Subcutaneous abdominal adipose tissue (tissue), 5 donors: Measurements from ENCODE around the gene CCL27.
A peak's percentile ranks its signal among the peaks of the same experiment; 100 is the strongest.
"Not testable (repeated sequence)": the region's sequence is repeated elsewhere in the genome, so short reads cannot be mapped to it uniquely, and the experiment has no call there.

ENCODE experiments used
- H3K27ac ChIP-seq: one replicate; pipeline ENCODE4 v1.7.0; 2013; ENCODE audit warnings: low read depth, mild to moderate bottlenecking, inconsistent platforms, low read length, moderate library complexity
- H3K27me3 ChIP-seq, 5 donors: one replicate each; pipeline ENCODE4 v1.7.0; 2013; ENCODE audit warnings: low read length in 5 of 5, inconsistent platforms in 1 of 5; ENCODE audit not compliant: control insufficient read depth in 5 of 5, insufficient read depth in 4 of 5
- H3K36me3 ChIP-seq, 5 donors: one replicate each; pipeline ENCODE4 v1.7.0; 2013; ENCODE audit warnings: low read length in 5 of 5; ENCODE audit not compliant: control insufficient read depth in 5 of 5, insufficient read depth in 5 of 5
- H3K4me1 ChIP-seq, 5 donors: one replicate each; pipeline ENCODE4 v1.7.0; 2013; ENCODE audit warnings: low read length in 5 of 5, mild to moderate bottlenecking in 3 of 5, moderate library complexity in 1 of 5; ENCODE audit not compliant: control insufficient read depth in 5 of 5, insufficient read depth in 5 of 5
- H3K4me3 ChIP-seq, 5 donors: one replicate each; pipeline ENCODE4 v1.7.0; 2013; ENCODE audit warnings: low read length in 5 of 5, low read depth in 1 of 5
- H3K9ac ChIP-seq, 5 donors: one replicate each; pipeline ENCODE4 v1.7.0; 2013; ENCODE audit warnings: low read length in 5 of 5, mild to moderate bottlenecking in 4 of 5, moderate library complexity in 3 of 5
- H3K9me3 ChIP-seq, 5 donors: one replicate each; pipeline ENCODE4 v1.7.0; 2013; ENCODE audit warnings: low read length in 5 of 5; ENCODE audit not compliant: control insufficient read depth in 5 of 5
- donor health status: healthy.
- donor health status: healthy.
- donor health status: healthy.
- donor health status: healthy.
- donor health status: healthy.

CCL27 gene

DNA sequence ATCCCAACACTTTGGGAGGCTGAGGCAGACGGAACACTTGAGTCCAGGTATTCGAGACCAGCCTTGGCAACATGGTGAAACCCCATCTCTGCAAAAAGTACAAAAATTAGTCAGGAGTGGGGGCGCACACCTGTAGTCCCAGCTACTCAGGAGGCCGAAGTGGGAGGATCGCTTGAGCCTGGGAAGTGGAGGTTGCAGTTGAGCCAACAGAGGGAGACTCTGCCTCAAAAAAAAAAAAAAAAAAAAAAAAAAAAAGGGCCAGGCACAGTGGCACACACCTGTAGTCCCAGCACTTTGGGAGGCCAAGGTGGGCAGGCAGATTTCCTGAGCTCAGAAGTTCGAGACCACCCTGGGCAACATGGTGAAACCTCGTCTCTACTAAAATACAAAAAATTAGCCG lies 23.1 kb downstream of the CCL27 start:
- H3K27ac ChIP-seq, H3K27me3 ChIP-seq, H3K4me3 ChIP-seq, H3K36me3 ChIP-seq, H3K9ac ChIP-seq, H3K9me3 ChIP-seq: not testable (repeated sequence)
- H3K4me1 ChIP-seq = peaks cover 2 to 26% (median 25%) of the 10 kb centered on the region in 5 donors

GRCh38 chr9:34638138-34638445 lies 24.4 kb downstream of the CCL27 start:
- no peaks in the 10 kb centered on the region for H3K27me3 ChIP-seq
- peak overlapping the region; percentile 73 to 92 (median 84) for H3K4me3 ChIP-seq
- peaks cover 2 to 26% (median 25%) of the 10 kb centered on the region in 5 donors for H3K4me1 ChIP-seq
- H3K27ac ChIP-seq = peak overlapping the region; percentile 60
- peak overlapping the region; percentile 73 to 89 (median 86) for H3K9ac ChIP-seq
- peaks cover 0 to 10% (median 8%) of the 10 kb centered on the region in 5 donors for H3K36me3 ChIP-seq
- no peaks in the 10 kb centered on the region for H3K9me3 ChIP-seq

DNA sequence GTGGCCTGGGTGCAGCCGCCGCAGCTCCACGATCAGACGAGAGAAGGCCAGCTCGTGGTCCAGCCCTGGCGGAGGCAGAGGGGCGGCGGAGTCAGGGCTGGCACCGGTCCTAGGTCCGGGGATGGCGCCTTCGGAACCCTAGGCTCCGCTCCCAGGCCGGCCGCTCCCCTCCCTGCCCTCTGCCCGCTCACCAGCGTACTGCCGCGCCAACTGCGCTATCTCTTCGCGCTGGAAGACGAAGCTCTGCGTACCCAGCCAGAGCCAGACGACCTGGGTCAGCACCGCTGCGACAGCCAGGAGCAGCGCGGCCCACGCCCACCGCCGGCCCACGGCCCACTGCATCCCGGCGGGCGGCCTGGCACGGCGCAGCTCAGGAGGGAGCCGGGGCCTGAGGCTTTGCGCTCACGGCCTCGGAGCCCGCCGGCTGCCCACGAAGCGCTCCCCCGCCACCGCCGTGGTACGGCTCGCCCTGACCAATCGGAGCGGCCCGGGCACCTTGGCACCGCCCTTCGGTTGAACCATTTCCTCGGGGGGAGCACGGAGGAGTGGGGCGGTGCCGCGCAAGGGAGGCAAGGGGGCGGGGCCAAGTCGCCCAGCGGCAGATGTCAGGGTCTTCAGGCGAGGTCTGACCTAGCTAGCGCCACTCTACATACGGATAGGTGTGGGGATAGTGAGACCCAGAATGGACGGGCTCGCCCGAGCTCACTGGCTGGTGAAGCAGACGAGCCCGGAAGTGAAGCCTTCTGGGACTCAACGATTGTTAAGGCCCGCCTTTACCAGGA lies 24.9 kb downstream of the CCL27 start, which contains the start of gene SIGMAR1:
Gene SIGMAR1 (minus strand): TSS at position 432 of the 782 bp plus-strand sequence. CDS start 90 bp downstream, at position 342.
- no peaks in the 10 kb centered on the region for H3K9me3 ChIP-seq
- H3K27ac ChIP-seq = peak within 1 kb of the TSS; percentile 60
- no peaks in the 10 kb centered on the region for H3K27me3 ChIP-seq
- peaks cover 0 to 10% (median 8%) of the 10 kb centered on the region in 5 donors for H3K36me3 ChIP-seq
- peak within 1 kb of the TSS; percentile 73 to 92 (median 84) for H3K4me3 ChIP-seq
- H3K4me1 ChIP-seq = peaks cover 2 to 26% (median 25%) of the 10 kb centered on the region in 5 donors
- H3K9ac ChIP-seq = peak within 1 kb of the TSS; percentile 73 to 89 (median 86)

GRCh38 chr9:34636791-34637355 lies 25.6 kb downstream of the CCL27 start:
- H3K9me3 ChIP-seq = no peaks in the 10 kb centered on the region
- H3K4me3 ChIP-seq = peak overlapping the region; percentile 68 to 92 (median 79)
- no peaks in the 10 kb centered on the region for H3K27me3 ChIP-seq
- peak overlapping the region; percentile 16 for H3K27ac ChIP-seq
- H3K9ac ChIP-seq = peak overlapping the region in 4 of 5 donors; percentile 75 to 88 (median 86)
- H3K36me3 ChIP-seq = peaks cover 0 to 10% (median 8%) of the 10 kb centered on the region in 5 donors
- peaks cover 2 to 26% (median 25%) of the 10 kb centered on the region in 5 donors for H3K4me1 ChIP-seq

- Histone ChIP-seq H3K4me3 (no peak overlapping the region), H3K27me3 (peaks cover 0 to 4% (median 3%) of the 10 kb centered on the region in 5 donors), H3K9me3 (no peaks in the 10 kb centered on the region), H3K9ac (peak overlapping the region in 1 of 5 donors; percentile 16), H3K4me1 (peaks cover 2 to 26% (median 25%) of the 10 kb centered on the region in 5 donors), H3K27ac (no peak overlapping the region), H3K36me3 (peaks cover 0 to 10% (median 8%) of the 10 kb centered on the region in 5 donors)
Measured at GRCh38 chr9:34635556-34635955, 26.9 kb downstream of the CCL27 start.

DNA sequence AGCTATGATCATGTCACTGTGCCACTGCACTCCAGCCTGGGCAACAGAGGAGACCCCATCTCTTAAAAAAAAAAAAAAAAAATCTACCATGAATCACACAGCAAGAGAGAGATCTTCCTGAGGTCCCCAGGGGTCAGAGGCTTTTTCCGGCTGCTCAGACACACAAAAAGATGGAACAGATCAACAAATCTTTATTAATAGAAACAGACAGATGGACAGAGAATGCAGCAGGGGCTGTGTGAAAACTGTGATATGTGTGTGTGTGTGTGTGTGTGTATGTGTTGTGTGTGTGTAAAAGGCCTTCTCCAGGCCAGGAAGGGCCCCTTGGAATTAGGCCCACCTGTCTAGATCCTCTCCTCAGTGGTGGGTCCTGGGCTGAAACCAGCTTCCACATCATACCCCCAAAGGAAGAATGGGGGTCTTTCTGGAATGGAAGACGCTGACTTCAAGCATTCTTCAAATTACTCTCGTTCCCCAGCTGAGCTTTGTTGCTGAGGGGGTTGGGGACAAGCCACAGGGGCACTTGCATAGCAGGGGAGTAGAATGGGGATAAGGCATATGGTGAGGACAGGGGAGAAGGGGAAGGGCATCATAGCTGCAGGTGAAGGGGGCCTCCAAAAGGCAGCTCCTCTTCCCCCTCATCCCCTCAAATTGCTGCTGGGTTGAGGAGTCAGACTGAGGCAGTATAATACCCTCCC lies 27.8 kb downstream of the CCL27 start:
- Histone ChIP-seq H3K9ac (no peak overlapping the region), H3K4me3 (no peak overlapping the region), H3K27me3 (peaks cover 0 to 12% (median 11%) of the 10 kb centered on the region in 5 donors), H3K27ac (no peak overlapping the region), H3K36me3 (peaks cover 0 to 10% (median 8%) of the 10 kb centered on the region in 5 donors), H3K9me3 (no peaks in the 10 kb centered on the region), H3K4me1 (peaks cover 2 to 26% (median 25%) of the 10 kb centered on the region in 5 donors)

- H3K4me1 ChIP-seq = peaks cover 2 to 31% (median 29%) of the 10 kb centered on the region in 5 donors
- peaks cover 0 to 10% (median 8%) of the 10 kb centered on the region in 5 donors for H3K36me3 ChIP-seq
- H3K27me3 ChIP-seq = peaks cover 7 to 19% (median 17%) of the 10 kb centered on the region in 5 donors
- H3K4me3 ChIP-seq = no peak overlapping the region
- H3K9me3 ChIP-seq = no peaks in the 10 kb centered on the region
- no peak overlapping the region for H3K27ac ChIP-seq
- no peak overlapping the region for H3K9ac ChIP-seq
Measured at GRCh38 chr9:34633851-34634550, 28.5 kb downstream of the CCL27 start.

DNA sequence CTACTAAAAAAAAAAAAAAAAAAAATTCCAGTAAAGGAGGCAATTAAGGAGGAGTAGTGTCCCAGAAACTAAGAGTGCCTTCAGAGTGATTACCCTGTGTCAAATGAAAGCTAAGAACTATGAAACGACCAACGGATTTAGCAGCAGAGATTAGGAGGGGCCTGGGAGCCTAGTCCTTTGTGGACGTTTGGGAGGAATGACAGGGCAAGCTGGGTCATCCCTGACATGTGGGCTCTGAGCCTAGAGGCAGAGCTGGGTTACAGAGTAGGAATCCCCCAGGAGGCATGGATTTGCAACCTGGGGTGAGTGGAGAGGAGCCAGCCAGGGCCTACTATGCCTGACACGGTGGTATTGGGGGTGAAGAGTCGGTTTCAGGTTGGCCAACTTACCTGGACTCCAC lies 29.3 kb downstream of the CCL27 start:
- H3K4me3 ChIP-seq = no peak overlapping the region
- H3K36me3 ChIP-seq = peaks cover 0 to 10% (median 8%) of the 10 kb centered on the region in 5 donors
- H3K4me1 ChIP-seq = peaks cover 2 to 32% (median 31%) of the 10 kb centered on the region in 5 donors
- no peak overlapping the region for H3K27ac ChIP-seq
- peaks cover 13 to 25% (median 23%) of the 10 kb centered on the region in 5 donors for H3K27me3 ChIP-seq
- no peaks in the 10 kb centered on the region for H3K9me3 ChIP-seq
- peak overlapping the region in 1 of 5 donors; percentile 26 for H3K9ac ChIP-seq

DNA sequence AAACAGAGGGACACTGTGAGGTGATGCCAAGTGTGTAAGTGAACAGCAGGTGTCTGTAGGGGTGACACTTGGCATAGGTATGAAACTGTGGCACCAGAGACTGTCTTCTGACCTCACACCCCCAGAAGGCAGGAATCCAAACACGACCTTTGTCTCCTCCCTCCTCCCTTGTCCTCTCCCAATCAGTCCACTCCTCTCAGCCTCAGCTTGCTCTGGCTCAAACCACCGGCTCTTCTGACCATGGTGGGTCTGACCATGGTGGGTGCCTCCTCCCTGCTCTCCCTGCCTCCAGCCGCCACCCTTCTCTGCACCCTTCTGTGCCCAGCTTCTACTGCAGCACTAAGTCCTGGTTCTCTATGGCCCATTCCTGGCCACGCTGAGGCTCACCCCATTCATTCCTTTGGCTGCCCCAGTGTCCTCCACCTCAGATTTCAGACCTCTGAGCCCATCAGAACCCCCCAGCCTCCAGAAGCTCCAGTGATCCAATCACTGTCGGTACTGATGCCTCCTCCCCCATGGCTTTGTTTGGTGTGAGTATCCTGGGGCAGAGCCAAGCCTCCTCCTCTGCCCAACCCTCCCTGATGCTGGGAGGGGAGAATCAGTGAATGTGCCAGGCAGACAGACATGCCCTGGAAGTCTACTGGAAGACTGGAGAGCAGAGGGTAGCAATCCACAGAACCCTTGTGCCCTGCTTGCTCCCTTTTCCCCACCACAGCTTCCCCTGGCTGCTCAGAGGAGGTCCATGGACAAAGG lies 31.9 kb downstream of the CCL27 start:
- Histone ChIP-seq H3K4me3 (no peak overlapping the region), H3K9ac (peak overlapping the region in 1 of 5 donors; percentile 4), H3K27me3 (peaks cover 38 to 51% (median 48%) of the 10 kb centered on the region in 5 donors), H3K27ac (no peak overlapping the region), H3K9me3 (no peaks in the 10 kb centered on the region), H3K36me3 (peaks cover 0 to 8% (median 7%) of the 10 kb centered on the region in 5 donors), H3K4me1 (peaks cover 0 to 14% (median 12%) of the 10 kb centered on the region in 5 donors)
